Measurements from ENCODE around the gene PARD6G.
A peak's percentile ranks its signal among the peaks of the same experiment; 100 is the strongest.

Gene PARD6G

GRCh38 chr18:80143881-80144280, 103.4 kb downstream of the PARD6G start:
- no peak for DNase-seq

- DNase-seq: no peak
Observed at GRCh38 chr18:80140455-80140985, 106.8 kb downstream of the PARD6G start.

- no peak for DNase-seq
Observed at GRCh38 chr18:80137976-80138375, 109.3 kb downstream of the PARD6G start.

GRCh38 chr18:80137137-80137536, 110.2 kb downstream of the PARD6G start:
- DNase-seq: no peak

- no peak for DNase-seq
Observed at GRCh38 chr18:80136679-80137078, 110.6 kb downstream of the PARD6G start.

GRCh38 chr18:80135136-80135535, 112.2 kb downstream of the PARD6G start:
- no peak for DNase-seq

GRCh38 chr18:80133124-80133523, 114.2 kb downstream of the PARD6G start:
- no peak for DNase-seq

- DNase-seq: no peak
Observed at GRCh38 chr18:80132180-80132812, 115.0 kb downstream of the PARD6G start.

GRCh38 chr18:80130555-80130954, 116.8 kb downstream of the PARD6G start:
- no peak for DNase-seq

- no peak for DNase-seq
Observed at GRCh38 chr18:80129672-80130367, 117.5 kb downstream of the PARD6G start.

GRCh38 chr18:80127635-80128034, 119.7 kb downstream of the PARD6G start:
- DNase-seq: no peak

GRCh38 chr18:80126797-80127196, 120.5 kb downstream of the PARD6G start:
- no peak for DNase-seq

GRCh38 chr18:80124131-80124530, 123.2 kb downstream of the PARD6G start:
- DNase-seq: no peak

GRCh38 chr18:80120932-80121331, 126.4 kb downstream of the PARD6G start:
- DNase-seq: no peak

GRCh38 chr18:80119111-80119510, 128.2 kb downstream of the PARD6G start:
- DNase-seq: no peak

- no peak for DNase-seq
Observed at GRCh38 chr18:80115035-80115434, 132.3 kb downstream of the PARD6G start.

- DNase-seq: no peak
Observed at GRCh38 chr18:80112624-80113248, 134.6 kb downstream of the PARD6G start.

GRCh38 chr18:80109676-80110078, 137.6 kb downstream of the PARD6G start:
- peak; percentile 7 to 53 for DNase-seq

- DNase-seq: peak; percentile 83 to 86
Observed at GRCh38 chr18:80108739-80109675, 138.3 kb downstream of the PARD6G start, which contains the start of gene ADNP2. TSS of gene ADNP2 (plus strand) at chr18:80109262. CDS start at chr18:80117543, 8,281 bp downstream.

GRCh38 chr18:80108121-80108536, 139.2 kb downstream of the PARD6G start:
- no peak for DNase-seq

GRCh38 chr18:80107426-80107825, 139.9 kb downstream of the PARD6G start:
- no peak for DNase-seq

Data from bone marrow (tissue), 2 donors.